ENCODE data around the gene APC2. TPM values are rescaled to one million over a fixed set of nuclear protein-coding genes. Genes with fewer than 3 reads are reported as not detected.

Gene APC2
- total and polyA plus RNA-seq, 5 donors from 2014 or later: 0.06 to 0.25 (median 0.07) TPM; not detected in 2

DNA sequence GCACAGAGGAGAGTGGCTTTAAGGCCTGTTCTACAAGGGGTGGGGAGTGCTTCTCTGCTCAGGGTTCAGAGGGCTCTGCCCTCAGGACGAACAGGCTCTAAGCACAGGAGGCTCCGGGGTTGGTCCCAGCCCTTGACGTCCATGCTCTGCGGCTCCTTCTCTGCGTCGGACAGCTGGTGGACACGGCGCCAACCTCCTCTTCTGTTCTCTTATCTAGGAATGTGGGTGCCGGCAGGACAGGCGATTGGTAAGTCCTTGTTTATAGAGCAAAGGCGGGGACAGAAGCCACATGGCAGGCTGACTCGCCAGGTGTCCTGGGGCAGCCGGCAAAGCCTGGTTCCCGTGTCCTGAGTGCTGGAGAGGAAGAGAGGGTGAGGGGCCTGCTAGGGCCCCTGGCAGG is 20.2 kb upstream of the APC2 start:
- Mint-ChIP-seq H3K4me1 (peaks cover 0 to 3% (median 0%) of the 10 kb centered on the region in 4 donors), H3K27me3 (no peaks in the 10 kb centered on the region), H3K9me3 (no peaks in the 10 kb centered on the region), H3K27ac (no peak overlapping the region), H3K36me3 (peaks cover 7% of the 10 kb centered on the region), H3K4me3 (no peak overlapping the region)
- H3K36me3 ChIP-seq (ENCODE audit: control insufficient read depth, insufficient read depth, low read length): peaks cover 82% of the 10 kb centered on the region
- no peaks in the 10 kb centered on the region for H3K4me1 ChIP-seq (ENCODE audit: control insufficient read depth, insufficient read depth, low read length, poor library complexity, severe bottlenecking)
- H3K9me3 ChIP-seq (ENCODE audit: control insufficient read depth in 2 of 2, low read length in 2 of 2): no peaks in the 10 kb centered on the region
- DNase-seq: no peak
- no peaks in the 10 kb centered on the region for H3K27me3 ChIP-seq (ENCODE audit: control insufficient read depth, insufficient read depth, low read length)
- H3K4me3 ChIP-seq (ENCODE audit: low read depth, low read length): no peak overlapping the region
- ATAC-seq (ENCODE audit: low read depth in 2 of 2): no peak
- H3K27ac ChIP-seq (ENCODE audit: insufficient read depth, low read length, poor library complexity, severe bottlenecking): no peak overlapping the region

- DNase-seq (no peak), ATAC-seq (ENCODE audit: low read depth in 2 of 2) (no peak)
- Histone ChIP-seq H3K27ac (ENCODE audit: insufficient read depth, low read length, poor library complexity, severe bottlenecking) (no peak overlapping the region), H3K4me1 (ENCODE audit: control insufficient read depth, insufficient read depth, low read length, poor library complexity, severe bottlenecking) (no peaks in the 10 kb centered on the region), H3K9me3 (ENCODE audit: control insufficient read depth in 2 of 2, low read length in 2 of 2) (no peaks in the 10 kb centered on the region), H3K36me3 (ENCODE audit: control insufficient read depth, insufficient read depth, low read length) (peaks cover 80% of the 10 kb centered on the region), H3K4me3 (ENCODE audit: low read depth, low read length) (no peak overlapping the region), H3K27me3 (ENCODE audit: control insufficient read depth, insufficient read depth, low read length) (no peaks in the 10 kb centered on the region)
- Mint-ChIP-seq H3K27ac (no peak overlapping the region), H3K9me3 (no peaks in the 10 kb centered on the region), H3K4me3 (no peak overlapping the region), H3K27me3 (no peaks in the 10 kb centered on the region), H3K36me3 (peaks cover 4% of the 10 kb centered on the region), H3K4me1 (peaks cover 0 to 3% (median 0%) of the 10 kb centered on the region in 4 donors)
Observed at GRCh38 chr19:1430246-1430645, 19.7 kb upstream of the APC2 start.

DNA sequence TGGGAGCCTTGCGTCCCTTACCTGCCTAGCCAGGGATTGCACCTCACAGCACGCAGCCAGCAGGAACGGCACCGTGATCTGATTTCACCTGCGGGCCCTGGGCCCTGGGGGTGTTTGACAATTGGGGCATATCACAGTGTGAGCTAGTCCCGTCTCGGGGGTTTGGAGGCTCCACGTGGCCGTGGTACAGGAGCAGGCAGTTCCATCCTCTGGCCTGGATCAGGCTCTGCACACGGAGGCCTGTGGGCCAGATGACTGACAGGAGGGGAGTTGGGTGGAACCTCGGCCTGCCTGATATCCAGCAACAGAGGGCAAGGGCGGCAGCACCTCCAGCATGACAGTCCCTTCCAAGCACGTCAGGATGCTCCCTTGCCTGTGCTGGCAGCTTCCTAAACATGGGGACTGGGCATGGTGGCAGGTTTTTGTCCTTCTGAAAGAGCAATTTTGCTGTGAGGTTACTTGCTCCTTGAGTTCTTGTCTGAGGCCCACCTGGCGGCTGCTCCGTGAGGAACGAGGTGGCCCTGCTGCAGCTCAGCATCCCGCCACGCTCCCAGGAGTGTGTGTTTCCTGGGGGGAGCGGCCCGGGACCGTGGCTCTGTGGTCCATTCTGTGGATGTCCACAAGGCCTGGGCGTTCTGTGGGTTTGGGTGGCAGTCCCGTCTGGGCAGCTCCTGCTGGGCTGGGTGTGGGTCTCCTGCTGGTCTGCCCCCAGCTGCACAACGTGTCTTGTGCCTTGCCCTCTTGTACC is 18.0 kb upstream of the APC2 start:
- H3K27ac ChIP-seq (ENCODE audit: insufficient read depth, low read length, poor library complexity, severe bottlenecking): no peak overlapping the region
- H3K9me3 ChIP-seq (ENCODE audit: control insufficient read depth in 2 of 2, low read length in 2 of 2): no peaks in the 10 kb centered on the region
- H3K4me1 ChIP-seq (ENCODE audit: control insufficient read depth, insufficient read depth, low read length, poor library complexity, severe bottlenecking): no peaks in the 10 kb centered on the region
- H3K4me1 Mint-ChIP-seq: peaks cover 0 to 3% (median 0%) of the 10 kb centered on the region in 4 donors
- no peaks in the 10 kb centered on the region for H3K9me3 Mint-ChIP-seq
- no peaks in the 10 kb centered on the region for H3K27me3 Mint-ChIP-seq
- peaks cover 69% of the 10 kb centered on the region for H3K36me3 ChIP-seq (ENCODE audit: control insufficient read depth, insufficient read depth, low read length)
- no peak for ATAC-seq (ENCODE audit: low read depth in 2 of 2)
- H3K27me3 ChIP-seq (ENCODE audit: control insufficient read depth, insufficient read depth, low read length): no peaks in the 10 kb centered on the region
- DNase-seq: no peak
- H3K27ac Mint-ChIP-seq: no peak overlapping the region
- no peak overlapping the region for H3K4me3 ChIP-seq (ENCODE audit: low read depth, low read length)
- no peak overlapping the region for H3K4me3 Mint-ChIP-seq
- H3K36me3 Mint-ChIP-seq: peaks cover 7% of the 10 kb centered on the region

- H3K9me3 ChIP-seq (ENCODE audit: control insufficient read depth in 2 of 2, low read length in 2 of 2): no peaks in the 10 kb centered on the region
- H3K27me3 Mint-ChIP-seq: no peaks in the 10 kb centered on the region
- H3K4me3 ChIP-seq (ENCODE audit: low read depth, low read length): no peak overlapping the region
- ATAC-seq (ENCODE audit: low read depth in 2 of 2): no peak
- no peak overlapping the region for H3K27ac Mint-ChIP-seq
- no peaks in the 10 kb centered on the region for H3K4me1 ChIP-seq (ENCODE audit: control insufficient read depth, insufficient read depth, low read length, poor library complexity, severe bottlenecking)
- DNase-seq: no peak
- H3K4me3 Mint-ChIP-seq: no peak overlapping the region
- peaks cover 7% of the 10 kb centered on the region for H3K36me3 Mint-ChIP-seq
- H3K9me3 Mint-ChIP-seq: no peaks in the 10 kb centered on the region
- H3K36me3 ChIP-seq (ENCODE audit: control insufficient read depth, insufficient read depth, low read length): peaks cover 63% of the 10 kb centered on the region
- no peak overlapping the region for H3K27ac ChIP-seq (ENCODE audit: insufficient read depth, low read length, poor library complexity, severe bottlenecking)
- H3K27me3 ChIP-seq (ENCODE audit: control insufficient read depth, insufficient read depth, low read length): no peaks in the 10 kb centered on the region
- peaks cover 0 to 3% (median under 1%) of the 10 kb centered on the region in 4 donors for H3K4me1 Mint-ChIP-seq
Observed at GRCh38 chr19:1432507-1432887, 17.4 kb upstream of the APC2 start.

GRCh38 chr19:1433119-1434039 is 16.5 kb upstream of the APC2 start:
- peaks cover 0 to 10% (median 5%) of the 10 kb centered on the region in 4 donors for H3K4me1 Mint-ChIP-seq
- peaks cover 7% of the 10 kb centered on the region for H3K36me3 Mint-ChIP-seq
- H3K27ac ChIP-seq (ENCODE audit: insufficient read depth, low read length, poor library complexity, severe bottlenecking): no peak overlapping the region
- DNase-seq: no peak
- no peaks in the 10 kb centered on the region for H3K27me3 ChIP-seq (ENCODE audit: control insufficient read depth, insufficient read depth, low read length)
- peaks cover 0 to 2% (median 0%) of the 10 kb centered on the region in 7 donors for H3K9me3 Mint-ChIP-seq
- no peaks in the 10 kb centered on the region for H3K9me3 ChIP-seq (ENCODE audit: control insufficient read depth in 2 of 2, low read length in 2 of 2)
- peaks cover 8% of the 10 kb centered on the region for H3K27me3 Mint-ChIP-seq
- peaks cover 4% of the 10 kb centered on the region for H3K4me1 ChIP-seq (ENCODE audit: control insufficient read depth, insufficient read depth, low read length, poor library complexity, severe bottlenecking)
- no peak overlapping the region for H3K27ac Mint-ChIP-seq
- no peak overlapping the region for H3K4me3 ChIP-seq (ENCODE audit: low read depth, low read length)
- no peak for ATAC-seq (ENCODE audit: low read depth in 2 of 2)
- no peak overlapping the region for H3K4me3 Mint-ChIP-seq
- peaks cover 54% of the 10 kb centered on the region for H3K36me3 ChIP-seq (ENCODE audit: control insufficient read depth, insufficient read depth, low read length)

- no peaks in the 10 kb centered on the region for H3K27me3 ChIP-seq (ENCODE audit: control insufficient read depth, insufficient read depth, low read length)
- H3K4me3 ChIP-seq (ENCODE audit: low read depth, low read length): no peak overlapping the region
- H3K4me1 ChIP-seq (ENCODE audit: control insufficient read depth, insufficient read depth, low read length, poor library complexity, severe bottlenecking): peaks cover 6% of the 10 kb centered on the region
- Mint-ChIP-seq H3K27ac (no peak overlapping the region), H3K4me3 (no peak overlapping the region), H3K36me3 (peaks cover 7% of the 10 kb centered on the region), H3K9me3 (peaks cover 0 to 2% (median 0%) of the 10 kb centered on the region in 7 donors), H3K27me3 (peaks cover 9% of the 10 kb centered on the region), H3K4me1 (peaks cover 0 to 12% (median 5%) of the 10 kb centered on the region in 4 donors)
- DNase-seq (no peak), ATAC-seq (ENCODE audit: low read depth in 2 of 2) (no peak)
- H3K27ac ChIP-seq (ENCODE audit: insufficient read depth, low read length, poor library complexity, severe bottlenecking): no peak overlapping the region
- peaks cover 51% of the 10 kb centered on the region for H3K36me3 ChIP-seq (ENCODE audit: control insufficient read depth, insufficient read depth, low read length)
- H3K9me3 ChIP-seq (ENCODE audit: control insufficient read depth in 2 of 2, low read length in 2 of 2): no peaks in the 10 kb centered on the region
Observed at GRCh38 chr19:1434040-1434366, 15.9 kb upstream of the APC2 start.

DNA sequence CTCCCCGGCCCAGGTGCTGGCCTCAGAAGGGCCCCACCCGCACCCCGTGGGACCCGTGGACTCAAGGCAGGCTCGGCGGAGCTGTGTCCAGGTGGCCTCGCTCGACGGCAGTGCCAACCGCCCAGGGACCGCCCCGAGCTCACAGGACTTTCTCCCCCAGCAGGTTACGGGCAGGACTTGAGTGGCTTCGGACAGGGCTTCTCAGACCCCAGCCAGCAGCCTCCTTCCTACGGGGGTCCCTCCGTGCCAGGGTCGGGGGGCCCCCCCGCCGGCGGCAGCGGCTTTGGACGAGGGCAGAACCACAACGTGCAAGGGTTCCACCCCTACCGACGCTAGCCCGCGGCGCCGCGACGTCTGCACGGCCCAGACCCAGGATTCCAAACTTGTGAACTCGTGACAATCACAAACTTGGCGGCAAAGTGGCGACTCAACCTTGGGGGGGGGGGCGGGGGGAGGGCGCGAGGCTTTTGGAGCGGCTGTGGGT is 15.3 kb upstream of the APC2 start:
- DNase-seq (no peak), ATAC-seq (ENCODE audit: low read depth in 2 of 2) (no peak)
- H3K4me1 Mint-ChIP-seq: peaks cover 0 to 12% (median 6%) of the 10 kb centered on the region in 4 donors
- H3K9me3 Mint-ChIP-seq: peaks cover 0 to 2% (median 0%) of the 10 kb centered on the region in 7 donors
- Histone ChIP-seq H3K36me3 (ENCODE audit: control insufficient read depth, insufficient read depth, low read length) (peaks cover 45% of the 10 kb centered on the region), H3K27ac (ENCODE audit: insufficient read depth, low read length, poor library complexity, severe bottlenecking) (no peak overlapping the region), H3K9me3 (ENCODE audit: control insufficient read depth in 2 of 2, low read length in 2 of 2) (no peaks in the 10 kb centered on the region), H3K4me1 (ENCODE audit: control insufficient read depth, insufficient read depth, low read length, poor library complexity, severe bottlenecking) (peaks cover 12% of the 10 kb centered on the region), H3K4me3 (ENCODE audit: low read depth, low read length) (no peak overlapping the region), H3K27me3 (ENCODE audit: control insufficient read depth, insufficient read depth, low read length) (no peaks in the 10 kb centered on the region)
- H3K27me3 Mint-ChIP-seq: peaks cover 9% of the 10 kb centered on the region
- H3K36me3 Mint-ChIP-seq: peaks cover 7% of the 10 kb centered on the region
- no peak overlapping the region for H3K27ac Mint-ChIP-seq
- no peak overlapping the region for H3K4me3 Mint-ChIP-seq
